ENCODE measurements around the gene NLRP5. TPM values are rescaled to one million over a fixed set of nuclear protein-coding genes. Genes with fewer than 3 reads are reported as not detected.
"Not testable (repeated sequence)": the region's sequence is repeated elsewhere in the genome, so short reads cannot be mapped to it uniquely, and the experiment has no call there.

NLRP5 gene
- total RNA-seq = under 1 TPM in 2 of 3 donors, not detected in 1; 0.44 to 0.98 TPM

- Histone ChIP-seq H3K27me3 (no peaks in the 10 kb centered on the region), H3K27ac (no peak within 1 kb of the TSS), H3K36me3 (no peaks in the 10 kb centered on the region), H3K4me1 (no peaks in the 10 kb centered on the region), H3K4me3 (no peak within 1 kb of the TSS), H3K9me3 (no peaks in the 10 kb centered on the region)
- TF ChIP-seq POLR2AphosphoS5 (IDR thresholded peaks at IDR 0.05) (no peak), CTCF (IDR thresholded peaks at IDR 0.05) (no peak), POLR2A (IDR thresholded peaks at IDR 0.05) (no peak)
- DNase-seq (ENCODE audit: low spot score in 2 of 2) = peak in 1 of 2 donors; percentile 53
- intact Hi-C loops (cut with DNase I; ENCODE audit: low total_unique reads) = no loop called here
These were observed at the start of gene NLRP5 for GRCh38 chr19:55986487-55986886. Gene NLRP5, plus strand, starts transcription at chr19:55986775.

GRCh38 chr19:55939206-55939605, 47.4 kb upstream of the NLRP5 start:
- no peak overlapping the region for H3K4me3 ChIP-seq
- no peaks in the 10 kb centered on the region for H3K27me3 ChIP-seq
- no peak for TF ChIP-seq CTCF (IDR thresholded peaks at IDR 0.05)
- no peak for TF ChIP-seq POLR2AphosphoS5 (IDR thresholded peaks at IDR 0.05)
- no peak for TF ChIP-seq POLR2A (IDR thresholded peaks at IDR 0.05)
- intact Hi-C loops (cut with DNase I; ENCODE audit: low total_unique reads) = no loop called here
- no peak for DNase-seq (ENCODE audit: low spot score in 2 of 2)
- H3K36me3 ChIP-seq = no peaks in the 10 kb centered on the region
- H3K9me3 ChIP-seq = peaks cover 0 to 16% of the 10 kb centered on the region in 2 donors
- no peak overlapping the region for H3K27ac ChIP-seq
- no peaks in the 10 kb centered on the region for H3K4me1 ChIP-seq

GRCh38 chr19:55940306-55940705, 46.3 kb upstream of the NLRP5 start:
- Histone ChIP-seq H3K9me3 (peaks cover 0 to 12% of the 10 kb centered on the region in 2 donors), H3K27ac (no peak overlapping the region), H3K4me1 (no peaks in the 10 kb centered on the region), H3K4me3 (no peak overlapping the region), H3K27me3 (no peaks in the 10 kb centered on the region), H3K36me3 (no peaks in the 10 kb centered on the region)
- intact Hi-C loops (cut with DNase I; ENCODE audit: low total_unique reads) = no loop called here
- TF ChIP-seq CTCF (IDR thresholded peaks at IDR 0.05) = no peak
- no peak for TF ChIP-seq POLR2A (IDR thresholded peaks at IDR 0.05)
- no peak for TF ChIP-seq POLR2AphosphoS5 (IDR thresholded peaks at IDR 0.05)
- no peak for DNase-seq (ENCODE audit: low spot score in 2 of 2)

- Histone ChIP-seq H3K27me3 (no peaks in the 10 kb centered on the region), H3K9me3 (peaks cover 3 to 16% of the 10 kb centered on the region in 2 donors), H3K4me1 (no peaks in the 10 kb centered on the region), H3K4me3 (no peak within 1 kb of the TSS), H3K36me3 (no peaks in the 10 kb centered on the region), H3K27ac (no peak within 1 kb of the TSS)
- intact Hi-C loops (cut with DNase I; ENCODE audit: low total_unique reads) = no loop called here
- TF ChIP-seq POLR2A (IDR thresholded peaks at IDR 0.05) (no peak), CTCF (IDR thresholded peaks at IDR 0.05) (no peak), POLR2AphosphoS5 (IDR thresholded peaks at IDR 0.05) (no peak)
- no peak for DNase-seq (ENCODE audit: low spot score in 2 of 2)
These were observed 39.0 kb upstream of the NLRP5 start, which contains the start of gene NLRP8 for GRCh38 chr19:55947532-55947931. Gene NLRP8, plus strand, starts transcription at chr19:55947832.

GRCh38 chr19:55950566-55950965, 36.0 kb upstream of the NLRP5 start:
- DNase-seq (ENCODE audit: low spot score in 2 of 2); H3K36me3 ChIP-seq; H3K27ac ChIP-seq; H3K4me1 ChIP-seq; H3K4me3 ChIP-seq; intact Hi-C loops (cut with DNase I; ENCODE audit: low total_unique reads); H3K27me3 ChIP-seq: not testable (repeated sequence)
- peaks cover 3 to 16% of the 10 kb centered on the region in 2 donors for H3K9me3 ChIP-seq

GRCh38 chr19:55956431-55956830, 30.1 kb upstream of the NLRP5 start:
- no peak for TF ChIP-seq POLR2A (IDR thresholded peaks at IDR 0.05)
- no peaks in the 10 kb centered on the region for H3K4me1 ChIP-seq
- H3K4me3 ChIP-seq = no peak overlapping the region
- H3K9me3 ChIP-seq = no peaks in the 10 kb centered on the region
- H3K36me3 ChIP-seq = no peaks in the 10 kb centered on the region
- H3K27me3 ChIP-seq = no peaks in the 10 kb centered on the region
- peak overlapping the region in 1 of 2 donors; percentile 43 for H3K27ac ChIP-seq
- no peak for DNase-seq (ENCODE audit: low spot score in 2 of 2)
- intact Hi-C loops (cut with DNase I; ENCODE audit: low total_unique reads) = no loop called here
